Erythroblast (primary cell): ENCODE data around the gene YAP1.

Experiments
- GATA1 ChIP-seq: IDR thresholded peaks from 2 replicates; pipeline ENCODE4 v1.6.1; 2011; ENCODE audit warnings: low read depth, mild to moderate bottlenecking, control low read depth, low read length, moderate library complexity
- POLR2A ChIP-seq: IDR thresholded peaks from 2 replicates; pipeline ENCODE4 v1.6.1; 2011; ENCODE audit warnings: mild to moderate bottlenecking, low read length

- TF ChIP-seq POLR2A: no peak
- no peak for TF ChIP-seq GATA1
Observed at GRCh38 chr11:102155676-102156075, 45.4 kb downstream of the YAP1 start.
